ENCODE results near the gene C3orf52.

Gene C3orf52

GRCh38 chr3:112119962-112120836 is 34.0 kb downstream of the C3orf52 start:
- no peak for DNase-seq

- DNase-seq, result no peak
Observed at GRCh38 chr3:112121577-112122547, 35.7 kb downstream of the C3orf52 start.

- DNase-seq, result no peak
Observed at GRCh38 chr3:112122870-112123269, 36.7 kb downstream of the C3orf52 start.

- DNase-seq, result no peak
Observed at GRCh38 chr3:112123548-112123947, 37.4 kb downstream of the C3orf52 start.

GRCh38 chr3:112124907-112125607 is 38.9 kb downstream of the C3orf52 start:
- no peak for DNase-seq

GRCh38 chr3:112126511-112126911 is 40.3 kb downstream of the C3orf52 start:
- no peak for DNase-seq

GRCh38 chr3:112127522-112128494 is 41.6 kb downstream of the C3orf52 start:
- DNase-seq, result no peak

GRCh38 chr3:112128843-112129727 is 42.9 kb downstream of the C3orf52 start:
- DNase-seq, result no peak

- no peak for DNase-seq
Observed at GRCh38 chr3:112129925-112130637, 43.9 kb downstream of the C3orf52 start.

GRCh38 chr3:112130638-112130993 is 44.4 kb downstream of the C3orf52 start:
- DNase-seq, result no peak

- no peak for DNase-seq
Observed at GRCh38 chr3:112131111-112131510, 44.9 kb downstream of the C3orf52 start.

GRCh38 chr3:112132088-112132487 is 45.9 kb downstream of the C3orf52 start:
- DNase-seq, result no peak

- DNase-seq, result no peak
Observed at GRCh38 chr3:112132554-112132953, 46.4 kb downstream of the C3orf52 start.

GRCh38 chr3:112132975-112133448 is 46.8 kb downstream of the C3orf52 start, which contains the start of gene GCSAM:
GCSAM (minus strand) TSS chr3:112133248; CDS start chr3:112133120, 128 bp downstream.
- peak; percentile 22 for DNase-seq

- no peak for DNase-seq
Observed at GRCh38 chr3:112133626-112134334, 47.6 kb downstream of the C3orf52 start.

- DNase-seq, result no peak
Observed at GRCh38 chr3:112134335-112135124, 48.3 kb downstream of the C3orf52 start.

- no peak for DNase-seq
Observed at GRCh38 chr3:112136046-112136445, 49.9 kb downstream of the C3orf52 start.

Data from DMS153 (cell line).